Measurements from ENCODE around the gene UNC13A. TPM values are rescaled to one million over a fixed set of nuclear protein-coding genes. Genes with fewer than 3 reads are reported as not detected.
"Not testable (repeated sequence)": the region's sequence is repeated elsewhere in the genome, so short reads cannot be mapped to it uniquely, and the experiment has no call there.

Gene UNC13A
- total RNA-seq, 6 experiments from 2014 or later: 0.02 TPM; not detected in 5

DNA sequence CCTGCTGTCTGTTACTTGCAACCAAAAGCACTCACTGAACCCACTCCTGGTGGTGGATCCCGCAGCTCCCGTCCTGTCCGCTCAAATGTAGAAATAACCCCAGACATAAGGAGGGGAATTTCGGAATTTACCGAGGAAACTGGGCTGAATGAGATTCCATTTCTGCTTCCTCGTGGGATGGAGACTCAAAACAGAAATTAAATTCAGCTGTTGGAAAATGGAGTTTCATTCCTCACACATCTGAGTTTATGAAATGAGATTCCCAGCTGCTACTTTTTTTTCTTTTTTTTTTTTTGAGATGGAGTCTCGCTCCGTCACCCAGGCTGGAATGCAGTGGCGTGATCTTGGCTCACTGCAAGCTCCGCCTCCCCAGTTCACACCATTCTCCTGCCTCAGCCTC, 88.4 kb downstream of the UNC13A start:
- TF ChIP-seq, protein P1, sequence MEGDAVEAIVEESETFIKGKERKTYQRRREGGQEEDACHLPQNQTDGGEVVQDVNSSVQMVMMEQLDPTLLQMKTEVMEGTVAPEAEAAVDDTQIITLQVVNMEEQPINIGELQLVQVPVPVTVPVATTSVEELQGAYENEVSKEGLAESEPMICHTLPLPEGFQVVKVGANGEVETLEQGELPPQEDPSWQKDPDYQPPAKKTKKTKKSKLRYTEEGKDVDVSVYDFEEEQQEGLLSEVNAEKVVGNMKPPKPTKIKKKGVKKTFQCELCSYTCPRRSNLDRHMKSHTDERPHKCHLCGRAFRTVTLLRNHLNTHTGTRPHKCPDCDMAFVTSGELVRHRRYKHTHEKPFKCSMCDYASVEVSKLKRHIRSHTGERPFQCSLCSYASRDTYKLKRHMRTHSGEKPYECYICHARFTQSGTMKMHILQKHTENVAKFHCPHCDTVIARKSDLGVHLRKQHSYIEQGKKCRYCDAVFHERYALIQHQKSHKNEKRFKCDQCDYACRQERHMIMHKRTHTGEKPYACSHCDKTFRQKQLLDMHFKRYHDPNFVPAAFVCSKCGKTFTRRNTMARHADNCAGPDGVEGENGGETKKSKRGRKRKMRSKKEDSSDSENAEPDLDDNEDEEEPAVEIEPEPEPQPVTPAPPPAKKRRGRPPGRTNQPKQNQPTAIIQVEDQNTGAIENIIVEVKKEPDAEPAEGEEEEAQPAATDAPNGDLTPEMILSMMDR (IDR thresholded peaks at IDR 0.05): no peak
- TF ChIP-seq POLR2A (IDR thresholded peaks at IDR 0.05): no peak
- H3K27me3 ChIP-seq: no peaks in the 10 kb centered on the region
- intact Hi-C loops (cut with DNase I): no loop called here
- H3K36me3 ChIP-seq: no peaks in the 10 kb centered on the region
- no peak overlapping the region for H3K27ac ChIP-seq
- DNase-seq (no peak), ATAC-seq (no peak)
- 62% methylated on average over 6 of the region's 10 CpGs for WGBS (ENCODE audit: insufficient coverage, low coverage, low lambda C conversion rate, missing lambda C conversion rate)
- no peaks in the 10 kb centered on the region for H3K4me1 ChIP-seq
- H3K4me3 ChIP-seq: no peak overlapping the region
- no peaks in the 10 kb centered on the region for H3K9me3 ChIP-seq

DNA sequence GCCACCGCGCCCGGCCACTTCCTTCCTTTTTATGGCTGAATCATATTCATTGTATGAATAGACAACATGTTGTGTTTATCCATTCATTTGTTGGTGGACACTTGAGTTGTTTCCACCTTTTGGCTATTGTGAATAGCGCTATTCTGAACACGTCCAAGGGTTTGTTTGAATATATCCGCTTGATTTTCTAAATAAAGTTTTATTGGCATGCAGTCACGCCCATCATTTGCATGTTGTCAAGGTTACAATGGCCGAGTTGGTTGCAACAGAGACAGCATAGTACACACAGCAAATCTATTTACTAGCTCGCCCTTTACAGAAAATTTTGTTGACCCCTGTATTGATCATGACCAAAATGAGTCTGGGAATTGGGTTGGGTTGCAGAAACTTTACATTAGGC, 89.2 kb downstream of the UNC13A start:
- Histone ChIP-seq H3K4me1 (no peaks in the 10 kb centered on the region), H3K4me3 (no peak overlapping the region), H3K27me3 (no peaks in the 10 kb centered on the region), H3K9me3 (no peaks in the 10 kb centered on the region), H3K27ac (no peak overlapping the region), H3K36me3 (no peaks in the 10 kb centered on the region)
- no peak for DNase-seq
- intact Hi-C loops (cut with DNase I): no loop called here
- TF ChIP-seq, protein P1 (IDR thresholded peaks at IDR 0.05): no peak
- no peak for TF ChIP-seq POLR2A (IDR thresholded peaks at IDR 0.05)
- ATAC-seq: no peak
- 50% methylated on average over 9 of the region's 9 CpGs for WGBS (ENCODE audit: insufficient coverage, low coverage, low lambda C conversion rate, missing lambda C conversion rate)

DNA sequence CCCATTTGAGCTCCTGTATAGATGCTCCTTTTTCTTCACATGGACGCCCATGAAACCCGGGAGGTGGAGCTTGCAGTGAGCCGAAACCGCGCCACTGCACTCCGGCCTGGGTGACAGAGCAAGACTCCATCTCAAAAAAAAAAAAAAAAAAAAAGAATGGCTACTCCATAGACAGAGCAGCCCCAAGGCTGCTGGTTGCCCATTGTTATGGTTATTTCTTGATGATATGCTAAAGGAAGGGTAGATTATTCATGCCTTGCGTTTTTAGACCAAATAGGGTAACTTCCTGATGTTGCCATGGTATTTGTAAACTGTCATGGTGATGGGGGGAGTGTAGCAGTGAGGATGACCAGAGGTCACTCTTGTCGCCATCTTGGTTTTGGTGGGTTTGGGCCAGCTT, 90.1 kb downstream of the UNC13A start:
- DNase-seq; H3K36me3 ChIP-seq; ATAC-seq; H3K4me1 ChIP-seq; H3K9me3 ChIP-seq; H3K4me3 ChIP-seq; H3K27ac ChIP-seq; H3K27me3 ChIP-seq; intact Hi-C loops (cut with DNase I): not testable (repeated sequence)
- WGBS (ENCODE audit: insufficient coverage, low coverage, low lambda C conversion rate, missing lambda C conversion rate): 75% methylated on average over 5 of the region's 8 CpGs

DNA sequence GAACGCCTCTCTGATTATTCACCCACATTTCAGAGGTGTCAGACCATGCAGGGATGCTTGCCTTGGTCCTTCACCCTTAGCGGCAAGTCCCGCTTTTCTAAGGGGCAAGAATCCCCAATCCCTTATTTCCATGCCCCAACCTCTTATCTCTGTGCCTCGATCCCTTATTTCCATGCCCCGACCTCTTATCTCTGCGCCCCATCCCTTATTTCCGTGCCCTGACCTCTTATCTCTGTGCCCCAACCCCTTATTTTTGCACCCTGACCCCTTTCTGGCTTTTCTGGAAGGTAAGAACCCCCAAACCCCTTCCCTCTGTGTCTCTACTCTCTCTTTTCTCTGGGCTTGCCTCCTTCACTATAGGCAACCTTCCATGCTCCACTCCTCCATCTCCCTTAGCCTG, 93.9 kb downstream of the UNC13A start:
- intact Hi-C loops (cut with DNase I); H3K36me3 ChIP-seq: not testable (repeated sequence)

DNA sequence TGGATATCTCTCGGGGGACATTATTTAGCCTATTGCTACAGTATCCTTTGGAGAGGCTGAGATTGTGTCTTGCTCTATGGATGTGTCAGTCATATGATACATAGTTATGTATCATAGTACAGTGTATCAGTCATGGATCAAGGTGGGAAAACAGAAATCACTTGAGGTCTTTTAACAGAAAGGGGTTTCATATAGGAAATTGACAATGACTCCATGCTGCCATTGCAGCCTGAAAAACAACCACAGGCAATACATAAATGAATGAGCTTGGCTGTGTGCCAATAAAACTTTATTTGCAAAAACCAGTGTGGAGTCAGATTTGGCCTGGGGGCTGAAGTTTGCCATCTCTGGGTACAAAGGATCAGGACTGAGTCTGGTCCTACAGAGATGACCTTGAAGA, 97.3 kb downstream of the UNC13A start:
- DNase-seq (no peak), ATAC-seq (no peak)
- no peaks in the 10 kb centered on the region for H3K36me3 ChIP-seq
- no peak overlapping the region for H3K27ac ChIP-seq
- H3K27me3 ChIP-seq: no peaks in the 10 kb centered on the region
- TF ChIP-seq, protein P1 (IDR thresholded peaks at IDR 0.05): no peak
- no peak for TF ChIP-seq POLR2A (IDR thresholded peaks at IDR 0.05)
- H3K4me1 ChIP-seq: no peaks in the 10 kb centered on the region
- H3K9me3 ChIP-seq: no peaks in the 10 kb centered on the region
- WGBS (ENCODE audit: insufficient coverage, low coverage, low lambda C conversion rate, missing lambda C conversion rate): 100% methylated on average over 1 of the region's 1 CpG
- no peak overlapping the region for H3K4me3 ChIP-seq
- intact Hi-C loops (cut with DNase I): no loop called here

More for the DNA sequence above, 93.9 kb downstream of the UNC13A start:
- DNase-seq, ATAC-seq, H3K4me3 ChIP-seq, H3K27ac ChIP-seq, H3K4me1 ChIP-seq, H3K9me3 ChIP-seq, H3K27me3 ChIP-seq: not testable (repeated sequence)
- 62% methylated on average over 7 of the region's 7 CpGs for WGBS (ENCODE audit: insufficient coverage, low coverage, low lambda C conversion rate, missing lambda C conversion rate)

DNA sequence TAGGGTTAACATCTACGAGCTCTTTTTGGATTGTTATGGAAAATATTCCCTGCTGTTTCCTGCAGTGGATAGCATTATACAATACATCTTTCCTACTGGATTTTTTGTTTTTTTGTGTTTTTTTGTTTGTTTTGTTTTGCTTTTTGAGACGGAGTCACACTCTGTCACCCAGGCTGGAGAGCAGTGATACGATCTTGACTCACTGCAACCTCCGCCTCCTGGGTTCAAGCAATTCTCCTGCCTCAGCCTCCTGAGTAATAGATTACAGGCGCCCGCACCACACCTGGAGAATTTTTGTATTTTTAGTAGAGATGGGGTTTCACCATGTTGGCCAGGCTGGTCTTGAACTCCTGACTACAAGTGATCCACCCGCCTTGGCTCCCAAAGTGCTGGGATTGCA, 102.8 kb downstream of the UNC13A start:
- 57% methylated on average over 7 of the region's 7 CpGs for WGBS (ENCODE audit: insufficient coverage, low coverage, low lambda C conversion rate, missing lambda C conversion rate)
- H3K27me3 ChIP-seq; intact Hi-C loops (cut with DNase I); H3K4me3 ChIP-seq; H3K9me3 ChIP-seq; H3K4me1 ChIP-seq; H3K36me3 ChIP-seq; H3K27ac ChIP-seq; DNase-seq; ATAC-seq: not testable (repeated sequence)
